HCT116 (cell line): Measurements from ENCODE around the gene MESD. TPM values are rescaled to one million over a fixed set of nuclear protein-coding genes. Genes with fewer than 3 reads are reported as not detected.

ENCODE experiments used
- ATAC-seq: fragments of 200-7000 bp; cut with Tn5 transposase; 2 replicates; pipeline ENCODE4 v1.9.1; 2020; ENCODE audit warnings: mild to moderate bottlenecking, moderate library complexity
- BruUV-seq: library from RNA; stranded (reverse); fragments of 400-500 nt; replicated peaks from 2 replicates; lab custom pipeline; 2021; lab: Mats Ljungman, UMichigan
- CTCF ChIA-PET: fragments of 300-600 bp; sonication (Branson Sonifier 250); formaldehyde crosslinking; loops from one replicate; lab custom pipeline; 2021; ENCODE audit warnings: antibody characterized with exemption; lab: Charles Lee
- POLR2A ChIA-PET: fragments of 300-600, 350-600 bp; sonication (Branson Sonifier 250); formaldehyde crosslinking; loops from one replicate; lab custom pipeline; 2021; ENCODE audit warnings: antibody characterized with exemption; lab: Charles Lee
- RAD21 ChIA-PET, 2 experiments: fragments of 300-600 bp; sonication (Branson Sonifier 250); formaldehyde crosslinking; loops; one replicate each; lab custom pipeline; 2023; ENCODE audit warnings: low total read pairs in 2 of 2; ENCODE audit not compliant: uncharacterized antibody in 2 of 2, unreplicated experiment in 2 of 2, low non-redundant PET in 1 of 2; lab: Charles Lee
- DNase-seq: peaks from one replicate; pipeline ENCODE4 v3.0.0-alpha.2; 2010; ENCODE audit warnings: low read depth, low spot score
- H2AFZ ChIP-seq: fragments of 200-600 bp; shearing (Covaris generic), sonication (generic); 2 replicates; pipeline ENCODE4 v1.6.1; 2017; ENCODE audit warnings: low read depth, mixed run types, mixed read lengths, antibody characterized with exemption, low read length; ENCODE audit not compliant: poor library complexity, severe bottlenecking
- H3K27ac ChIP-seq: 2 replicates; pipeline ENCODE4 v1.5.1; 2012; ENCODE audit warnings: low read depth, low read length
- H3K27me3 ChIP-seq: fragments of 200-600 bp; sonication (generic); 2 replicates; pipeline ENCODE4 v1.6.1; 2016; ENCODE audit warnings: mixed run types, low read length, mixed read lengths; ENCODE audit not compliant: insufficient read depth
- H3K36me3 ChIP-seq, 2 experiments: fragments of 200-500 bp in 1 of 2; fragments of 200-600 bp in 1 of 2; sonication (Bioruptor generic) in 1 of 2; sonication (generic) in 1 of 2; 2 replicates each; pipeline versions ENCODE4 v1.5.1 to v1.6.1; 2014 to 2016; ENCODE audit warnings: low read length in 2 of 2, inconsistent platforms in 1 of 2, mixed read lengths in 1 of 2, mixed run types in 1 of 2; ENCODE audit not compliant: insufficient read depth in 2 of 2, control insufficient read depth in 1 of 2
- H3K4me1 ChIP-seq, 2 experiments: fragments of 200-600 bp in 1 of 2; sonication (generic) in 1 of 2; 2 replicates each; pipeline versions ENCODE4 v1.5.1 to v1.6.1; 2012 to 2017; ENCODE audit warnings: low read length in 2 of 2, inconsistent platforms in 1 of 2, mild to moderate bottlenecking in 1 of 2, mixed read lengths in 1 of 2, mixed run types in 1 of 2, moderate library complexity in 1 of 2; ENCODE audit not compliant: insufficient read depth in 2 of 2, control insufficient read depth in 1 of 2
- H3K4me2 ChIP-seq: fragments of 200-600 bp; sonication (generic); 2 replicates; pipeline ENCODE4 v1.6.1; 2017; ENCODE audit warnings: mixed run types, low read length, mixed read lengths
- H3K4me3 ChIP-seq, 2 experiments: fragments of 200-600 bp in 1 of 2; sonication (generic) in 1 of 2; replicated peaks in 1 of 2; 2 replicates each; pipeline ENCODE4 v1.5.1; 2011 to 2016; ENCODE audit warnings: low read length in 2 of 2, control low read depth in 1 of 2, low read depth in 1 of 2, mild to moderate bottlenecking in 1 of 2, mixed read lengths in 1 of 2, mixed run types in 1 of 2
- H3K79me2 ChIP-seq: fragments of 200-600 bp; sonication (generic); 2 replicates; pipeline ENCODE4 v1.6.1; 2017; ENCODE audit warnings: mild to moderate bottlenecking, mixed run types, low read length, moderate library complexity, mixed read lengths; ENCODE audit not compliant: insufficient read depth
- H3K9ac ChIP-seq: fragments of 200-600 bp; sonication (generic); 2 replicates; pipeline ENCODE4 v1.6.1; 2016; ENCODE audit warnings: low read length, mixed read lengths
- H3K9me2 ChIP-seq: fragments of 200-600 bp; sonication (generic), shearing (Covaris generic); 2 replicates; pipeline ENCODE4 v1.6.1; 2017; ENCODE audit warnings: mixed run types, mild to moderate bottlenecking, moderate library complexity; ENCODE audit not compliant: insufficient read depth
- H3K9me3 ChIP-seq, 2 experiments: fragments of 200-500 bp in 1 of 2; fragments of 200-600 bp in 1 of 2; sonication (Bioruptor generic) in 1 of 2; sonication (generic) in 1 of 2; 2 replicates each; pipeline ENCODE4 v1.6.1; 2014 to 2017; ENCODE audit warnings: low read length in 2 of 2, mixed read lengths in 2 of 2, inconsistent platforms in 1 of 2, low read depth in 1 of 2, mild to moderate bottlenecking in 1 of 2, mixed run types in 1 of 2, moderate library complexity in 1 of 2; ENCODE audit not compliant: control insufficient read depth in 1 of 2, insufficient read depth in 1 of 2
- H4K20me1 ChIP-seq: fragments of 200-600 bp; sonication (generic), shearing (Covaris generic); 2 replicates; pipeline ENCODE4 v1.6.1; 2017; ENCODE audit warnings: mixed run types, mild to moderate bottlenecking, moderate library complexity; ENCODE audit not compliant: insufficient read depth
- EZH2 ChIP-seq: fragments of 200-600 bp; sonication (generic); IDR thresholded peaks from 2 replicates; pipeline ENCODE4 v1.6.1; 2017; ENCODE audit warnings: antibody characterized with exemption, mixed run types
- JUND ChIP-seq: IDR thresholded peaks from 2 replicates; pipeline ENCODE4 v1.6.1; 2012
- POLR2A ChIP-seq: IDR thresholded peaks from 2 replicates; pipeline ENCODE4 v1.7.0; 2011; ENCODE audit warnings: borderline replicate concordance; ENCODE audit not compliant: insufficient read depth, insufficient read length; ENCODE audit errors: extremely low read depth
- RAD21 ChIP-seq: IDR thresholded peaks from 2 replicates; pipeline ENCODE4 v1.6.1; 2012; ENCODE audit warnings: low read depth, mild to moderate bottlenecking
- SIN3A ChIP-seq: IDR thresholded peaks from 2 replicates; pipeline ENCODE4 v1.6.1; 2012; ENCODE audit warnings: low read depth
- SP1 ChIP-seq: IDR thresholded peaks from 2 replicates; pipeline ENCODE4 v1.6.1; 2012; ENCODE audit warnings: low read depth
- TCF7L2 ChIP-seq: IDR thresholded peaks from 2 replicates; pipeline ENCODE4 v1.7.0; 2011; ENCODE audit warnings: borderline replicate concordance, inconsistent platforms; ENCODE audit not compliant: insufficient read depth, insufficient read length; ENCODE audit errors: extremely low read depth
- YY1 ChIP-seq: IDR thresholded peaks from 2 replicates; pipeline ENCODE4 v1.6.1; 2011; ENCODE audit warnings: low read length, low read depth, moderate library complexity, mild to moderate bottlenecking; ENCODE audit not compliant: insufficient replicate concordance; ENCODE audit errors: extremely low read depth
- ZFX ChIP-seq: fragments of 450-650 bp; IDR thresholded peaks from 2 replicates; pipeline ENCODE4 v1.6.1; 2017
- intact Hi-C: fragments of 100-400 bp; cut with micrococcal nuclease; formaldehyde crosslinking; loops from 2 replicates; pipeline ENCODE4 v1.10.0; 2022
- total RNA-seq: library from RNA; stranded (reverse); gene quantifications from one replicate; pipeline ENCODE4 v1.2.1, GENCODE V29; 2021; ENCODE audit not compliant: unreplicated experiment
- TF ChIP-seq, protein P1 (sequence below): IDR thresholded peaks from 2 replicates; pipeline ENCODE4 v1.6.1; 2012
- TF ChIP-seq, protein P2 (sequence below): IDR thresholded peaks from 2 replicates; pipeline ENCODE4 v1.6.1; 2012
- TF ChIP-seq, protein P3 (sequence below), 3 experiments: fragments of 200-600 bp in 1 of 3; sonication (generic) in 1 of 3; IDR thresholded peaks in 2 of 3; conservative IDR thresholded peaks in 1 of 3; 2 replicates each; pipeline ENCODE4 v1.5.1; 2012 to 2017; ENCODE audit warnings: low read depth in 2 of 3, low read length in 2 of 3, antibody characterized with exemption in 1 of 3, borderline replicate concordance in 1 of 3, control low read depth in 1 of 3, mild to moderate bottlenecking in 1 of 3, mixed read lengths in 1 of 3, mixed run types in 1 of 3, moderate library complexity in 1 of 3; ENCODE audit not compliant: insufficient read depth in 1 of 3

Gene MESD
- total RNA-seq, 1 experiment from 2014 or later: 22.5 TPM

- TF ChIP-seq POLR2A (no peak), RAD21 (no peak), EZH2 (no peak), ZFX (no peak), TCF7L2 (no peak), SP1 (no peak), JUND (no peak)
- TF ChIP-seq, protein P1, sequence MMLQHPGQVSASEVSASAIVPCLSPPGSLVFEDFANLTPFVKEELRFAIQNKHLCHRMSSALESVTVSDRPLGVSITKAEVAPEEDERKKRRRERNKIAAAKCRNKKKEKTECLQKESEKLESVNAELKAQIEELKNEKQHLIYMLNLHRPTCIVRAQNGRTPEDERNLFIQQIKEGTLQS: no peak
Observed at GRCh38 chr15:80923668-80924067, 66.0 kb downstream of the MESD start (continued).

- TF ChIP-seq, protein P2, sequence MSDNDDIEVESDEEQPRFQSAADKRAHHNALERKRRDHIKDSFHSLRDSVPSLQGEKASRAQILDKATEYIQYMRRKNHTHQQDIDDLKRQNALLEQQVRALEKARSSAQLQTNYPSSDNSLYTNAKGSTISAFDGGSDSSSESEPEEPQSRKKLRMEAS: no peak
- TF ChIP-seq, protein P3, sequence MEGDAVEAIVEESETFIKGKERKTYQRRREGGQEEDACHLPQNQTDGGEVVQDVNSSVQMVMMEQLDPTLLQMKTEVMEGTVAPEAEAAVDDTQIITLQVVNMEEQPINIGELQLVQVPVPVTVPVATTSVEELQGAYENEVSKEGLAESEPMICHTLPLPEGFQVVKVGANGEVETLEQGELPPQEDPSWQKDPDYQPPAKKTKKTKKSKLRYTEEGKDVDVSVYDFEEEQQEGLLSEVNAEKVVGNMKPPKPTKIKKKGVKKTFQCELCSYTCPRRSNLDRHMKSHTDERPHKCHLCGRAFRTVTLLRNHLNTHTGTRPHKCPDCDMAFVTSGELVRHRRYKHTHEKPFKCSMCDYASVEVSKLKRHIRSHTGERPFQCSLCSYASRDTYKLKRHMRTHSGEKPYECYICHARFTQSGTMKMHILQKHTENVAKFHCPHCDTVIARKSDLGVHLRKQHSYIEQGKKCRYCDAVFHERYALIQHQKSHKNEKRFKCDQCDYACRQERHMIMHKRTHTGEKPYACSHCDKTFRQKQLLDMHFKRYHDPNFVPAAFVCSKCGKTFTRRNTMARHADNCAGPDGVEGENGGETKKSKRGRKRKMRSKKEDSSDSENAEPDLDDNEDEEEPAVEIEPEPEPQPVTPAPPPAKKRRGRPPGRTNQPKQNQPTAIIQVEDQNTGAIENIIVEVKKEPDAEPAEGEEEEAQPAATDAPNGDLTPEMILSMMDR (IDR thresholded peaks at IDR 0.05 in 2 of 3, conservative IDR thresholded peaks at IDR 0.05 in 1 of 3; ENCODE audit: borderline replicate concordance in 1 of 3, insufficient read depth in 1 of 3, low read depth in 2 of 3, low read length in 2 of 3): no peak
- TF ChIP-seq JUND: no peak
- no peak for TF ChIP-seq YY1
- TF ChIP-seq SIN3A: no peak
- TF ChIP-seq EZH2: no peak
- DNase-seq (no peak), ATAC-seq (no peak)
- Histone ChIP-seq H3K9me3 (no peaks in the 10 kb centered on the region), H3K9ac (no peak overlapping the region), H3K27me3 (no peaks in the 10 kb centered on the region), H3K79me2 (no peaks in the 10 kb centered on the region), H3K27ac (no peak overlapping the region), H4K20me1 (no peaks in the 10 kb centered on the region), H3K36me3 (no peaks in the 10 kb centered on the region), H3K4me2 (no peak overlapping the region), H3K4me1 (no peaks in the 10 kb centered on the region), H3K4me3 (no peak overlapping the region), H2AFZ (no peak overlapping the region), H3K9me2 (no peaks in the 10 kb centered on the region)
- RAD21 ChIA-PET: no interaction called here
- CTCF ChIA-PET: no interaction called here
- intact Hi-C loops: no loop called here
- BruUV-seq: no TSS peak
- POLR2A ChIA-PET: no interaction called here
Observed at GRCh38 chr15:80921736-80922410, 67.7 kb downstream of the MESD start.
